Superior temporal gyrus (tissue), 1 donor: ENCODE results near the gene SH3RF3.
"Not testable (repeated sequence)": the region's sequence is repeated elsewhere in the genome, so short reads cannot be mapped to it uniquely, and the experiment has no call there.

Source experiments
- DNase-seq: peaks from one replicate; pipeline ENCODE4 v3.0.0-alpha.2; 2016; ENCODE audit errors: extremely low spot score

SH3RF3 gene

GRCh38 chr2:109118321-109118720 lies 10.7 kb upstream of the SH3RF3 start:
- no peak for DNase-seq

DNA sequence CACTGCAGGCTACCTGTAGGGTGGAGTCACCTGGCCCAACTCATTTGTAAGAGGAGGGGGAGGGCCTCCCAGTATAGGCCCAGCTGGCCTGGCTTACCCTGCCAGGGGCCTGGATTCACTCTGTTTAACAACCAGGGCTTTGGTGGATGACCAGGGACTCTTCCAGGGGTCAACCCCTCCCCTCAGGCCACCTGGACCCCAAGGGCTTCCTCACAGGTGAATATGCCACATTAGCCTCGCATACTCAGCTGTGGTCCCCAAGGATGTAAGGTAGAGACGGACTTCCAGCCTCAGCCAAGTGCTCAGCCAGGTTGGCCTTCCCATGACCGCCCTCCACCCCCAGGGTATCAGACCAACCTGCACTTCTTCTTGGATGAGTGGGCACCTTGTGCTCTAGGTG lies 8.8 kb upstream of the SH3RF3 start:
- DNase-seq: no peak

- not testable (repeated sequence) for DNase-seq
Observed at GRCh38 chr2:109120686-109121085, 8.3 kb upstream of the SH3RF3 start.

DNA sequence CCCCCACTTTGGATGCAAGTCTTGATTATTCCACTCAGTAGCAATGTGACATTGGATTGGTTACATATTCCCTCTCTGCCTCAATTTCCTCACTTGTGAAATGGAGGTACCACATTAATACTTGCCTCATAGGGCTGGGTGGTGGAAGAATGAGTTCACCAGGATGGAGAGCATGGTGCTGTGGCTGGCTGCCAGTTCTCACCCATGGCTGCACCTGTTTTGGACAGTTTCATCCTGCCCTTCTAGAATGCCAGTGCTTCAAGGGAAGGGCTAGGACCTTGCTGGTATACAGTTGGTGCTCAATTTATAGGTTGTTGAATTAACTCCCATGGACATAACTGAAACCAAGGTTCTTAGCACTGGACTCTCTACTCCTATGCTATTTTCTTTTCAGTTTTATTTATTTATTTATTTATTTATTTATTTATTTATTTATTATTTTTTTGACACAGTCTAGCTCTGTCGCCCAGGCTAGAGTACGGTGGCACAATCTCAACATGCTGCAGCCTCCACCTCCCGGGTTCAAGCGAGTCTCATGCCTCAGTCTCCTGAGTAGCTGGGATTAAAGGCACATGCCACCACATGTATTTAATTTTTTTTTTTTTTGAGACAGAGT lies 5.3 kb upstream of the SH3RF3 start:
- no peak for DNase-seq

DNA sequence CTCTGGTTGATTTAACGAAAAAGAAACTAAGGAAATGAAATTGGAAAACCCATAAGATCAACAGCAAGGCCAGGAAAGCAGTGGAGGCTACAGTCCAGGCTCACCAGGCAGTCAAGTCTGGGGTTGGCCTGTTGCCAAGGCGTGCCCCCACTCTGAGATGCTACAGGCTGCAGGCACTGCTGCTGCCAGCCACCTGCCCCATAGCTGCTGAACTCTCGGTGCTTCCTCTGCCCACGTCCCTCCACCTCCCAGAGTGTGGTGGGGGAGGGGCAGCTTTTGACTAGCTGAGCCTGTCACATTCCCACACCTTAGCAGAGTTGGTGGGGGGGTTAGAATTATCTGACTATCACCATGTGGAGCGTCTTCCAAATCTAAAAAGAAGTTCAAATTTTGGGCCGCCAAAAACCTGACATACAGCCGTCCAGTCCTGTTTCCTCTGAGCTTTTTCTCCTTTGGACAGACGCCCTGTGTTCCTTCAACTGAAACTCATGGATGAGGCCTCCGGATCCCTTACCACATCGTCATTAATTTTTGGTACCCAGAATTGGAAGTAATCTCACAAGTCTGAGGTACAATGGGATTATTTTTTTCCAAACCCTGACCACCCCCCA lies 3.9 kb upstream of the SH3RF3 start:
- no peak for DNase-seq

DNA sequence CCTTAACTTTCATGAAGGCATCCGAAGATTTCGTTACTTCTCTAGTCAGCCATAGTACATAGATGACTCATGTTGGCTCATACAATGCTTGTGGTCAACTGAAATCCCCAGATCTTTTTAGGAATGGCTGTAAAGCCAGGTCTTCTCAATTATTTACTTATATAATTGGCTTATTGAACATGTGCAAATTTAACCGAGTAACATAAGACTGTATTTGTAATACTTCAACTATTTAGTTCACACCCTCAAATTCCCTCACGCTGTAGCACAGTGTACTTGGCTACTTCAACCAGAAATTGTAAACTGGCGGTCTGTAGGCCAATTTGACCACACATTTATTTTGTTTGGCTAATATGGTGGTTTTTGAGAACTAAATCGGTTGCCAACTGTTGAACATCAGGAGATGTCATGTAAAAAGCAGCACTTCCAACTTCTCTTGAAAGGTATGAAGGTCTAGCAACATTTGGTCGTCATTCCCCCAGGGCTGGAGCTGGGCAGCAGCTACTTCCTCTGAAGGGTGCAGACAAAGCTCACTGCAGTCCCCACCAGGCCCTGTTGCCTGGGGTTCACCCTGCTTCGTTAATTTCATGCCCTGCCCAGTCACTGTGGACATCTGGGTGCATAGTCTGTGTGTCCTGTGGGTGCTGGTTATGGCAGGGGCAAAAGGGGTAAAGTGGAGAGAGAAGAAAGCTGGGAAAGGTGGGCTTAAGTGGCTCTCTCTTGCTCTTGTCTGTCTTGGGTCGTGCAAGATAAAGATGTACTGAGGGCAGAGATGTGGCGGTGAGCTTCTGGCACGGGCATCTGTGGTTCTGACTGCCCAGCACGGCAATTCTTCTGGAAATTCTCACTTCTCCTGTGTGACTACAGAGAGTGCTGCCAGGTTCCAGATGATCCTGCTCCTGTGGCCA lies 3.2 kb upstream of the SH3RF3 start:
- no peak for DNase-seq

- no peak for DNase-seq
Observed at GRCh38 chr2:109126501-109126860, 2.5 kb upstream of the SH3RF3 start.

GRCh38 chr2:109127556-109127955 lies 1.4 kb upstream of the SH3RF3 start:
- no peak for DNase-seq

DNA sequence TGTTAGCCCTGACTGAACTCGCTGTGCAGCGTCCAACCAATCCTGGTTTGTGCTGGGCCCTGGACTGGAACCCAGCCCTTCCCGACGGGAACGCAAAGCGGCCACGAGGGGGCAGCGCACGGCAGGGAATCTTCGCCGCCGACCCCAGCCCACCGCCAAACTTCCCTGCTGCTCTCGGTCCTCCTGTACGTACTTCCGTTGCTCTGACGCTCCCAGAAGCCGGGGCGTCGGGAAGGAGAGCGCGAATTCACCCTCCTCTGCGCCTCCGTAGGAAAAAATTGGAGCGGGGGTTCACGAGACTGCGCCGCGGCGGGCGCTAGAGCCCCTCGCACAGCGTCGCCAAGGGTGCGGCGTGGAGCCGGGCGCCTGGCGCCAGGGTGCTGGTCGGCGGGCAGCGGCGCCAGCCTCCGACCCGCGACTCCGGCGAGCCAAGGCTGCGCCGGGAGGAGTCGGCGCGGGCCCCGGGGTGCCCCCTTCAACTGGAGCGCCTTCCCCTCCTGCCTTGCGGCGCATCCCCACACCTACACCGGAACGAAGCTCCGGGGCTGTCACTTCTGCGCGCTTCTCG lies 873 bp upstream of the SH3RF3 start:
- DNase-seq: peak; percentile 77

DNA sequence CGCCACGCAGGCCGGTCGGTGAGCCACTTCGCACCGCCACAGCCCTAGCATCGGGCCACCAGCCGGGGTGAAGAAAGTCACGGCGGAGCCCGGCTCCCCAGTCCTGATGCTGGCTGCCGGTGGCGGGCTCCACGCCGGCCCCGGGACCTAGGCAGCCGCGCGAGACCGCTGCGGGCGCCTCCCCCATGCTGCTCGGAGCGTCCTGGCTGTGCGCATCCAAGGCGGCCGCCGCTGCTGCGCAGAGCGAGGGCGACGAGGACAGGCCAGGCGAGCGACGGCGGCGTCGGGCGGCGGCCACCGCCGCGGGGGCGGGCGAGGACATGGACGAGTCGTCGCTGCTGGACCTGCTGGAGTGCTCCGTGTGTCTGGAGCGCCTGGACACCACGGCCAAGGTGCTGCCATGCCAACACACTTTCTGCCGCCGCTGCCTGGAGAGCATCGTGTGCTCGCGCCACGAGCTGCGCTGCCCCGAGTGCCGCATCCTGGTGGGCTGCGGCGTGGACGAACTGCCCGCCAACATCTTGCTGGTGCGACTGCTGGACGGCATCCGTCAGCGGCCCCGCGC lies 433 bp downstream of the SH3RF3 start:
- no peak for DNase-seq

DNA sequence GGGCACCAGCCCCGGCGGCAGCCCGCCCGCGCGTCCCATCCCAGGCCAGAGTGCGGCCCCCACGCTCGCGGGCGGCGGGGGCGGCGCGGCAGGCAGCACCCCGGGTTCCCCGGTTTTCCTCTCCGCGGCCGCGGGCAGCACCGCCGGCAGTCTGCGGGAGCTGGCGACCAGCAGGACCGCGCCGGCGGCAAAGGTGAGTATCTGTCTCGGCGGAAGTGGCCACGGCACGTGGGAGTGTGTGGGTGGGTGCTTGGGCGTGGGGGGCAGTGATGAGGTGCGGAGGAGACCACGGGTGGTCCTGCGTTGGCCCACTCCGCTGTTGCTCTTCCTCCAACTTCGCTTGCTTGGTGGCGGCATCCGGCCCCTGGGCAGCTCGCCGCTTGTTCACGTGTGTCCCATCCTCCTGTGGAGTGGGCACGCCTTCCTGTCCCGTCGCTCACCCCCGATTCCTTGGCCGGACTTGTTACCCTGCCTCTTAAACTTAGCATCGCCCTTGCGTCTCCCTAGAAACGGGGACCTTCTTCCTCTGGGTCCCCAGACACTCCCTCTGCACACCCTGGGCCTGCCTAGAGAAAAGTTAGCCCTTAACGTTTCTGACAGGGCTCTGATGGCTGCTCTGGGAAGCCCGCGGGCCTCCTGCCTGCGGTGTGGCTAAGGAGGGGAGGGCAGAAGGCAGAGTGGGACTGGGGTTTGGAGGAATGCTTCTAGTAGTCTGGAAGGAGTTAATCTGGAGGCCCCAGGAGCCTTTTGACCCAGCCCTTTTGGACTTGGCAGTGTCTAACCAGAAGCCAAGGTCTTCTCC lies 1.1 kb downstream of the SH3RF3 start:
- DNase-seq: no peak

- DNase-seq: no peak
Observed at GRCh38 chr2:109130723-109130995, 1.7 kb downstream of the SH3RF3 start.

- no peak for DNase-seq
Observed at GRCh38 chr2:109131777-109132176, 2.8 kb downstream of the SH3RF3 start.

- no peak for DNase-seq
Observed at GRCh38 chr2:109132626-109133025, 3.6 kb downstream of the SH3RF3 start.

DNA sequence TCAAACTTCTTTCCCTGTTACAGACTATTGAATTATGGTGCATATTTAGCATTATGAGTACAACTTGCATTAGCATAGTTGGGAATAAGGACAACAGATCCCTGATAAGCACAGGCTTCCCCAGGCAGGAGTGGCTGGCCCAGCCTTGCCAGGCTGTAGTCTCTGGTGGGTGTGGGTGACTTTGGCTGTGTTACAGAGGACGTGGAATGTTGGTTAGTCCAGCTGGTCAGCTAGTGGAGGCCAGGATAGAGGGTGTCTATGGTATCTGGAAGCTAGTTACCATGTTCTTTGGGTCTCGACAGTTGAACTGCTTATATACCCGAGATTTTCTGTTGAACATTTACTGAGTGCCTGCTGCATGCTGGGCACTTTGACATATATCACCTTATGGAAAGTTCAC lies 4.7 kb downstream of the SH3RF3 start:
- no peak for DNase-seq

GRCh38 chr2:109134741-109135358 lies 5.8 kb downstream of the SH3RF3 start:
- no peak for DNase-seq

- peak; percentile 57 for DNase-seq
Observed at GRCh38 chr2:109135359-109136197, 6.6 kb downstream of the SH3RF3 start.

DNA sequence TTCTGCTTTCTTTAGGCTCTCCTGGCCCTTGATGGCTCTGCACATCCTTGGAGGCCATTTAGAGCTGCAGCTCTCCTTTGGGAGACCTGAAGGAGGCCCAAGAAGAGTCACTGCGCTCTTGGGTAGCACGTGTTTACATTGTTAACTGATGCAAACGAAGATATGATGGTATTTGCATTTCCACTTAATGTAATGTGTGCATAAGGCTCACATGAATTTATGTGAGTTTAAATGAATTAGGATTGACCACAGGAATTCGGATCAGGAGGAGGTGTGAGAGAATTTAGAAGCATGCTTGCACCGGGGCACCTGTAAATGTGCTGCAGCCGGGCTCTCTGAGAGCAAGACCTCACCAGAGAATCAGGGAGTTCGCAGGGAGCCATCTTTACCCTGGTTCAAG lies 7.5 kb downstream of the SH3RF3 start:
- DNase-seq: no peak

GRCh38 chr2:109137616-109138015 lies 8.6 kb downstream of the SH3RF3 start:
- DNase-seq: no peak

GRCh38 chr2:109138449-109138848 lies 9.4 kb downstream of the SH3RF3 start:
- no peak for DNase-seq
